ENCODE results near the gene DDAH1. TPM values are rescaled to one million over a fixed set of nuclear protein-coding genes. Genes with fewer than 3 reads are reported as not detected.

The DDAH1 gene
- total RNA-seq, 2 experiments from 2014 or later = 0.13 to 0.26 TPM

GRCh38 chr1:85374160-85374559 lies 90.8 kb downstream of the DDAH1 start:
- DNase-seq = no peak
- Mint-ChIP-seq H3K4me3 (no peak overlapping the region), H3K4me1 (ENCODE audit: low read depth) (no peaks in the 10 kb centered on the region), H3K27me3 (ENCODE audit: low read depth) (peaks cover 7% of the 10 kb centered on the region), H3K36me3 (ENCODE audit: low read depth) (no peaks in the 10 kb centered on the region), H3K27ac (no peak overlapping the region), H3K9me3 (ENCODE audit: insufficient read depth) (no peaks in the 10 kb centered on the region)
- ChIA-PET POLR2A (no interaction called here), CTCF (interaction anchor here (1.2 kb wide), 1 partner anchor 66 kb away, joined by 3 read pairs; no protein-coding TSS in a partner anchor)
- ATAC-seq = no peak

GRCh38 chr1:85373378-85373708 lies 91.6 kb downstream of the DDAH1 start:
- Mint-ChIP-seq H3K36me3 (ENCODE audit: low read depth) (no peaks in the 10 kb centered on the region), H3K27me3 (ENCODE audit: low read depth) (peaks cover 7% of the 10 kb centered on the region), H3K9me3 (ENCODE audit: insufficient read depth) (no peaks in the 10 kb centered on the region), H3K4me1 (ENCODE audit: low read depth) (no peaks in the 10 kb centered on the region), H3K4me3 (no peak overlapping the region), H3K27ac (no peak overlapping the region)
- no peak for DNase-seq
- no peak for ATAC-seq
- ChIA-PET POLR2A (no interaction called here), CTCF (no interaction called here)

GRCh38 chr1:85372683-85373377 lies 92.1 kb downstream of the DDAH1 start:
- H3K4me1 Mint-ChIP-seq (ENCODE audit: low read depth) = no peaks in the 10 kb centered on the region
- ATAC-seq = no peak
- CTCF ChIA-PET = no interaction called here

GRCh38 chr1:85371021-85371420 lies 93.9 kb downstream of the DDAH1 start:
- peaks cover 9% of the 10 kb centered on the region for H3K27me3 Mint-ChIP-seq (ENCODE audit: low read depth)
- no peak overlapping the region for H3K27ac Mint-ChIP-seq
- no peaks in the 10 kb centered on the region for H3K4me1 Mint-ChIP-seq (ENCODE audit: low read depth)
- no peak overlapping the region for H3K4me3 Mint-ChIP-seq
- no peak for DNase-seq
- ChIA-PET CTCF (no interaction called here), POLR2A (no interaction called here)
- H3K9me3 Mint-ChIP-seq (ENCODE audit: insufficient read depth) = no peaks in the 10 kb centered on the region
- H3K36me3 Mint-ChIP-seq (ENCODE audit: low read depth) = no peaks in the 10 kb centered on the region
- no peak for ATAC-seq

More at GRCh38 chr1:85372683-85373377, 92.1 kb downstream of the DDAH1 start:
- POLR2A ChIA-PET = no interaction called here
- no peaks in the 10 kb centered on the region for H3K9me3 Mint-ChIP-seq (ENCODE audit: insufficient read depth)
- peaks cover 9% of the 10 kb centered on the region for H3K27me3 Mint-ChIP-seq (ENCODE audit: low read depth)
- H3K27ac Mint-ChIP-seq = no peak overlapping the region
- H3K4me3 Mint-ChIP-seq = no peak overlapping the region
- no peaks in the 10 kb centered on the region for H3K36me3 Mint-ChIP-seq (ENCODE audit: low read depth)
- no peak for DNase-seq

GRCh38 chr1:85368073-85368770 lies 96.7 kb downstream of the DDAH1 start:
- H3K27ac Mint-ChIP-seq = no peak overlapping the region
- ATAC-seq (no peak), DNase-seq (no peak)
- POLR2A ChIA-PET = no interaction called here
- peaks cover 9% of the 10 kb centered on the region for H3K27me3 Mint-ChIP-seq (ENCODE audit: low read depth)
- H3K4me3 Mint-ChIP-seq = no peak overlapping the region
- CTCF ChIA-PET = no interaction called here
- H3K9me3 Mint-ChIP-seq (ENCODE audit: insufficient read depth) = no peaks in the 10 kb centered on the region
- H3K4me1 Mint-ChIP-seq (ENCODE audit: low read depth) = no peaks in the 10 kb centered on the region
- H3K36me3 Mint-ChIP-seq (ENCODE audit: low read depth) = no peaks in the 10 kb centered on the region

GRCh38 chr1:85366391-85367170 lies 98.4 kb downstream of the DDAH1 start:
- ChIA-PET CTCF (interaction anchor here (1.5 kb wide), 1 partner anchor 23 kb away, joined by 3 read pairs; no protein-coding TSS in a partner anchor), POLR2A (no interaction called here)

GRCh38 chr1:85365851-85366250 lies 99.1 kb downstream of the DDAH1 start:
- no peak for ATAC-seq
- H3K9me3 Mint-ChIP-seq (ENCODE audit: insufficient read depth) = no peaks in the 10 kb centered on the region
- peaks cover 16% of the 10 kb centered on the region for H3K27me3 Mint-ChIP-seq (ENCODE audit: low read depth)
- DNase-seq = no peak
- H3K27ac Mint-ChIP-seq = no peak overlapping the region
- no peaks in the 10 kb centered on the region for H3K36me3 Mint-ChIP-seq (ENCODE audit: low read depth)
- H3K4me3 Mint-ChIP-seq = no peak overlapping the region
- CTCF ChIA-PET = no interaction called here
- POLR2A ChIA-PET = no interaction called here
- H3K4me1 Mint-ChIP-seq (ENCODE audit: low read depth) = no peaks in the 10 kb centered on the region

More at GRCh38 chr1:85366391-85367170, 98.4 kb downstream of the DDAH1 start:
- no peak overlapping the region for H3K4me3 Mint-ChIP-seq
- H3K9me3 Mint-ChIP-seq (ENCODE audit: insufficient read depth) = no peaks in the 10 kb centered on the region
- DNase-seq = no peak
- H3K4me1 Mint-ChIP-seq (ENCODE audit: low read depth) = no peaks in the 10 kb centered on the region
- H3K36me3 Mint-ChIP-seq (ENCODE audit: low read depth) = no peaks in the 10 kb centered on the region
- H3K27ac Mint-ChIP-seq = no peak overlapping the region
- no peak for ATAC-seq
- peaks cover 11% of the 10 kb centered on the region for H3K27me3 Mint-ChIP-seq (ENCODE audit: low read depth)

- DNase-seq (no peak), ATAC-seq (no peak)
- no peaks in the 10 kb centered on the region for H3K36me3 Mint-ChIP-seq (ENCODE audit: low read depth)
- H3K9me3 Mint-ChIP-seq (ENCODE audit: insufficient read depth) = no peaks in the 10 kb centered on the region
- CTCF ChIA-PET = interaction anchor here (1.0 kb wide), 2 partner anchors 9 to 581 kb away, joined by 3 read pairs; no protein-coding TSS in a partner anchor
- POLR2A ChIA-PET = no interaction called here
- H3K27me3 Mint-ChIP-seq (ENCODE audit: low read depth) = peaks cover 14% of the 10 kb centered on the region
- H3K27ac Mint-ChIP-seq = no peak overlapping the region
- no peaks in the 10 kb centered on the region for H3K4me1 Mint-ChIP-seq (ENCODE audit: low read depth)
- H3K4me3 Mint-ChIP-seq = no peak overlapping the region
Measured at GRCh38 chr1:85363521-85363920, 101.4 kb downstream of the DDAH1 start.

- Mint-ChIP-seq H3K4me1 (ENCODE audit: low read depth) (no peaks in the 10 kb centered on the region), H3K27me3 (ENCODE audit: low read depth) (peaks cover 13% of the 10 kb centered on the region), H3K4me3 (no peak overlapping the region), H3K9me3 (ENCODE audit: insufficient read depth) (no peaks in the 10 kb centered on the region), H3K36me3 (ENCODE audit: low read depth) (no peaks in the 10 kb centered on the region), H3K27ac (no peak overlapping the region)
- POLR2A ChIA-PET = no interaction called here
- CTCF ChIA-PET = interaction anchor here (1.0 kb wide), 2 partner anchors 9 to 581 kb away, joined by 3 read pairs; no protein-coding TSS in a partner anchor
- ATAC-seq (no peak), DNase-seq (no peak)
Measured at GRCh38 chr1:85363092-85363491, 101.9 kb downstream of the DDAH1 start.

GRCh38 chr1:85361606-85362296 lies 103.2 kb downstream of the DDAH1 start:
- Mint-ChIP-seq H3K36me3 (ENCODE audit: low read depth) (no peaks in the 10 kb centered on the region), H3K27ac (no peak overlapping the region), H3K27me3 (ENCODE audit: low read depth) (peaks cover 12% of the 10 kb centered on the region), H3K9me3 (ENCODE audit: insufficient read depth) (no peaks in the 10 kb centered on the region), H3K4me3 (no peak overlapping the region), H3K4me1 (ENCODE audit: low read depth) (no peaks in the 10 kb centered on the region)
- ChIA-PET CTCF (no interaction called here), POLR2A (no interaction called here)
- no peak for DNase-seq
- ATAC-seq = no peak

- CTCF ChIA-PET = no interaction called here
- Mint-ChIP-seq H3K27me3 (ENCODE audit: low read depth) (peaks cover 11% of the 10 kb centered on the region), H3K9me3 (ENCODE audit: insufficient read depth) (no peaks in the 10 kb centered on the region), H3K4me3 (no peak overlapping the region), H3K27ac (no peak overlapping the region), H3K4me1 (ENCODE audit: low read depth) (no peaks in the 10 kb centered on the region), H3K36me3 (ENCODE audit: low read depth) (no peaks in the 10 kb centered on the region)
- ATAC-seq (no peak), DNase-seq (no peak)
- POLR2A ChIA-PET = no interaction called here
Measured at GRCh38 chr1:85360730-85361493, 104.0 kb downstream of the DDAH1 start.

All from activated CD8-positive, alpha-beta T cell treated with anti-CD3 and anti-CD28 coated beads, Interleukin-2, amount 10 ng/mL, durations not matched to agents 7 days and 5 days (primary cell).